Amniotic epithelial cell (primary cell): ENCODE measurements around the gene RBM18.

Experiments used
- DNase-seq: peaks from one replicate; pipeline ENCODE4 v3.0.0-alpha.2; 2010; ENCODE audit warnings: low read depth

RBM18 gene

GRCh38 chr9:122221183-122221811 is 43.3 kb downstream of the RBM18 start:
- no peak for DNase-seq

- DNase-seq = no peak
Measured at GRCh38 chr9:122220673-122221182, 43.9 kb downstream of the RBM18 start.

- no peak for DNase-seq
Measured at GRCh38 chr9:122219856-122220672, 44.6 kb downstream of the RBM18 start.

DNA sequence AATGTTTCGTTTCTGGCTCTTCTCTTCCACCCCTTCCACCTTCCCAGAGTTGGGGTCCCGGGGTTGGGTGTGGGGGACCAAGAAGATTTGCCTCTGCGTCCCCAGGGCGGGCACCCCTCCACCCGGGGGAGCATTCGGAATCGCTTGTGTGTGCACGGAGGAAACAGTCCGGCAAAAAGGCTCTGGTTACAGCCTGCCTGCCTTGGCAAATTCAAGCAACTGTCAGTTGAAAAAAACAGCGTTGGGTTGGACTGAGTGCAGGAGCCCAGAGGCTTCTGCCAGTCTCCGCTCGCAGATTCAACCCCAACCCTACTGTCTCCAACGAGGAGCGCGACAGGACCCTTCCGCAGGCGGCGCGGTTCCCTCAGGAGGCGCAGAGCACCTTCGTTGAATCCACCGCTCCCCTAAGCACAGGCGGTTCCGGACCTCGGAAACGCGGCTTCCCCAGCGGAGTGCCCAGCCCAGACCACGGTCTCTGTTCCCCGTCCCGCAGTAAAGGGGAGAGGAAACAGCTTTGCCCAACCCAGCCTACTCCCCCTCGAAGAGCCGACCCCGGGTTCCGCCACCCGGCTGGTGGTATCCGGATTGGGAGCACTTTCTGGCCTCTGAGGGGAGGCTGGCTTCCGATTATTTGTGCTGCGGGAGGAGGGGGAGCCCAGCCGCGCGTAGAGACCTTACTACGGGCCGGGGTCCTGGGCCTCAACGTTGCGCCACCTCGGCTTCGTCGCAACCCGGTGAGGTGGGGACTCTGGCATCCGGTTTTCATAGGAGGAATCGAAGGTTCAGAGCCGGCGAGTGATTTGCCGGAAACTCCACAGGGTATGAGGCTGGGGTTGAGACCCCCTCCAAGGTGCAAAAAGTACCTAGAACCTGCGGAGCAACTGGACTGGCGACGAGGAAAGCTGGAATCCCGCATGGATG is 45.4 kb downstream of the RBM18 start:
- DNase-seq = no peak

DNA sequence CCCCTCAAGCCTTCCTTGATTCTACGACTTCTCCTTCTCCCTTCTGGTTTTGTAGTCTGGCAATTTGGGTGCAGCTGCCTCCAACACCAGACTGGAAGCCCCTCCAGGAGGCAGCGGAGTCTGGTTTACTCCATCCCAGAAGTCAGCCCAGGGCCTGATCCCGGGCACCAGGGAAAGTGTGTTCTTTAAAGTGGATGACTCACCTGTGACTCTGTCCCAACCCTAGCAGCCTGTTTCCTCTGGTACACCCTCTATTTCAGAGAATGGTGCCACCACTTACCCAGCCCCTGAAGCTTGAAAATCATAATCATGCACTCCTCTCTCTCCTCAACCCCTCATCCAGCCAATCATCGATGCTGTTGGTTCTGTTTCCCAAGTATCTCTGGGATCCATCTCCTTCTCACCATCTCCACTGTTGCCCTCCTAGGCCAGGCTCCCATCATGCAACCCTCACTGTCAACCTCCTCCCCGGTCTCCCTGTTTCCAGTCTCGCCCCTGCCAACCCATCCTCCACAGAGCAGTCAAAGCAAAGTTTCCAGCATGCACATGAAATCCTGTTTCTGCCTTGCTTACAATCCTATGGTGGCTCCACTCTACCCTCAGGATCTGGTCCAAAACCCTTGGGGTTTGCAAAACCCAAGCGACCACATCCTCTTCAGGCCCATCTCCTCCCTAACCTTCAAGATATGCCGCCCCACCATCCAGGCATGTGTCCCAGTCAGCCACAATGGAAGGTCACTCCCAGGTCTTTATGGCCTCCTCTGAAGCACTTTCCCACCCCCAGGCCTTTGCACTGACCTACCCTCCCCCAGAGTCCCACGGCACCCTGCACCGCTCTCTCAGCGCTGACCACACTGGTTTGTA is 46.3 kb downstream of the RBM18 start:
- DNase-seq = no peak

DNA sequence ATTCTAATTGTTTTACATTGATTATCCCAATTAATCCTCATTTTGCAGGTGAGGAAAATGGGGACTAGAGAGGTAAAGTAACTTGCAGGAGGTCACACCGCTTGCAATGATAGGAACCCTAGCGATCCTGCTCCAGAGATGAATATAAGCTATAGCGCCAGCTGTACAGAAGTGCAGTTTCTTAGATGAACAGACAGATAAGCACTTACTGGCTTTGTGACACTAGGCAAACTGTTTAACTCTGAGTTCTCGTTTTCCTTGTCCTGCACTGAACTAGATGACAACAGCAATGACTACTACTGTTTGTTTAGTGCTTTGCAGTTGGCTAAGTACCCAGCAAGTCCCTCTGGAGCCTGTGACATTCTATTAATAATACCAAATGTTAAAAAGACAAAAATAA is 47.0 kb downstream of the RBM18 start:
- DNase-seq = no peak

GRCh38 chr9:122216798-122217418 is 47.7 kb downstream of the RBM18 start:
- DNase-seq = no peak

- no peak for DNase-seq
Measured at GRCh38 chr9:122216138-122216797, 48.4 kb downstream of the RBM18 start.

- DNase-seq = no peak
Measured at GRCh38 chr9:122215663-122216062, 49.0 kb downstream of the RBM18 start.

DNA sequence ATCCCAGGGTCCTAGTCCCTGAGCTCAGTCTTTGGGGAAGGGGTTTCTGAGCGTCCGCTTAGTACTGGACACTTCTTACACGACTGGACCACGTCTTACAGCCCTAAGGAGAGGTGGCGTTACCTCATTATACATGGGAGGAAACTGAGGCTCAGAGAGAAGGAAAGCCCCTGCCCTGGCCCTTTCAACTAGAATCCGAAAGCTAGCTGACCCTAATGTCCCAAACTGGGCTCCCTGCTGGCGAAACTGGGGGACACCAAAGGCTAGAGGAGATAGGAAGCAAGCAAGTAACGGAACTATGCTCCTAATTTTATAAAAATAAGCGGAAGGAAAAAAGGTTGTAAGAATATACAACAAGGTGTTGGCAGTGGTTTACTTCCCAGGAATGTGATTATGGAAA is 50.1 kb downstream of the RBM18 start:
- DNase-seq = no peak

- peak; percentile 7 for DNase-seq
Measured at GRCh38 chr9:122213589-122214413, 50.8 kb downstream of the RBM18 start.

GRCh38 chr9:122213102-122213588 is 51.5 kb downstream of the RBM18 start:
- no peak for DNase-seq

DNA sequence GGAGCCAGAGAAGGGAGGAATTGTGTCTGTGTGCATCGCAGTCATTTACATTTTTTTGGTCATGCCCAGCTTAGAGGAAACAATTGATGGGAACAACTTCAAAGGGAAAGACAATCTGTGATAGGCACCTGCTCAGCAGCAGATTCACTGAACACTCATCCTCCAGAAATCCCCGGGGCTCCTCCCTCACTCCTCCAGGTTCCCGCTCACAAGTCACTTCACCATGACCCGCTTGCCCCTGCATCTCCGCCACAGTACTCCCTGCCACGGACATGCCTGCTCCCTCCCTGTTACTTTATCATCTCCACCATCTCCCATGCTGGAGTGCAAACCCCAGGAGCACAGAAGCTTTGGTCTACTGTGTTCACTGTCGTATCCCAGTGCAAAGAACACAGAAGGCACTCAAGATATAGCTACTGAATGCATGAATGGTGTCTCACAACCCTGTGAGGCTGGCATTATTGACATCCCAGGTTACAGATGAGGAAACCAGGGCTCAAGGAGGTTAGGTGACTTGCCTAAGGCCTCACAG is 52.1 kb downstream of the RBM18 start:
- DNase-seq = no peak

GRCh38 chr9:122209451-122209850 is 55.2 kb downstream of the RBM18 start:
- no peak for DNase-seq

GRCh38 chr9:122207096-122207495 is 57.5 kb downstream of the RBM18 start:
- DNase-seq = no peak

DNA sequence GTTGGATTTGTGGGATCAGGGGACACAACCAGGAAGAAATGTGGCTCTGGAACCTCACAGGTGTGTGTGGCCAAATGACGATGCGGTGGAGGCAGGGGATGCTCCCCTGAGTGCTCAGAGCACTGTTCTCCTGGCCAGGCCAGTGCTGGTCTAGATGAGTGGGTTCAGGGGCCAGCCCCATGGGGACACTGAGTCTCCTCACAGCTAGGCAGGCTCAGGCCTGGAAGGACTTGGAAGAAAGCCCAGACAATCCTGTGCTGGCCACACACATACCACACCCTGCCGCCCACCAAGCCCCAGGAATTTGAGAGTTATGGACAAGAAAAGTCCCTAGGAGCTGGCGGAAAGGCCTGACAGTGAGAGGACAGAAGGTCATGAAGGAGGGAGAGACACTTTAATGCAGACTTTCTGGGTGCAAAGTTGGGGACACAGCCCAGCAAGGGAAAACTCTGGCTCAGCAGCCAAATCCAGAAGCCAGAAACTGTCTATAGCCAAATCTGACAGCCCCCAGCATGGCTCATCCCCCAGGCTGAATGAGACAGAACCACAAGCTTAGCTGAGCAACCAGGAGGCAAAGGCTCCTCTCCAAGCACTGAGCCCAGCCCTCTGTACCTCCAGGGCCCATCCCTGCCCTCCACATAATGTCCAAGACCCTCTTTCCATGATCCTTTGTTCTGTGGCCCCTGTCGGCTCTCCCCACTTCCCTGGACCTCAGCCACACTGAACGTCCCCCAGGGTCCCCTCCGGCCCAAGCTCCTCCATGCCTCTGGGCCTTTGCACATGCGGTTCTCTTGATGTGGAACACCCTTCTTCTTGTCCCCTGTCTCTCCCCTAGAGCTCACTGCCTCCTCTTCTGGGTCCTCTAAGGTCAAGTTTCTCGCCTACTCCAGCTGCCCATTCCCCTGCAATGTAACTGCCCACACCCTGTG is 58.3 kb downstream of the RBM18 start:
- DNase-seq = peak; percentile 38

GRCh38 chr9:122205176-122205575 is 59.5 kb downstream of the RBM18 start:
- DNase-seq = no peak

GRCh38 chr9:122204491-122204890 is 60.1 kb downstream of the RBM18 start:
- DNase-seq = no peak
